Measurements from ENCODE around the gene RBAK.

GRCh38 chr7:5001911-5002310, 43.7 kb upstream of the RBAK start:
- TF ChIP-seq, protein P1, sequence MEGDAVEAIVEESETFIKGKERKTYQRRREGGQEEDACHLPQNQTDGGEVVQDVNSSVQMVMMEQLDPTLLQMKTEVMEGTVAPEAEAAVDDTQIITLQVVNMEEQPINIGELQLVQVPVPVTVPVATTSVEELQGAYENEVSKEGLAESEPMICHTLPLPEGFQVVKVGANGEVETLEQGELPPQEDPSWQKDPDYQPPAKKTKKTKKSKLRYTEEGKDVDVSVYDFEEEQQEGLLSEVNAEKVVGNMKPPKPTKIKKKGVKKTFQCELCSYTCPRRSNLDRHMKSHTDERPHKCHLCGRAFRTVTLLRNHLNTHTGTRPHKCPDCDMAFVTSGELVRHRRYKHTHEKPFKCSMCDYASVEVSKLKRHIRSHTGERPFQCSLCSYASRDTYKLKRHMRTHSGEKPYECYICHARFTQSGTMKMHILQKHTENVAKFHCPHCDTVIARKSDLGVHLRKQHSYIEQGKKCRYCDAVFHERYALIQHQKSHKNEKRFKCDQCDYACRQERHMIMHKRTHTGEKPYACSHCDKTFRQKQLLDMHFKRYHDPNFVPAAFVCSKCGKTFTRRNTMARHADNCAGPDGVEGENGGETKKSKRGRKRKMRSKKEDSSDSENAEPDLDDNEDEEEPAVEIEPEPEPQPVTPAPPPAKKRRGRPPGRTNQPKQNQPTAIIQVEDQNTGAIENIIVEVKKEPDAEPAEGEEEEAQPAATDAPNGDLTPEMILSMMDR (IDR thresholded peaks at IDR 0.05; ENCODE audit: low read length), result no peak
- no peak for TF ChIP-seq EZH2 (IDR thresholded peaks at IDR 0.05; ENCODE audit: borderline replicate concordance, low read length)
